Breast epithelium (tissue), 4 donors: ENCODE measurements around the gene EPDR1. TPM values are rescaled to one million over a fixed set of nuclear protein-coding genes. Genes with fewer than 3 reads are reported as not detected.

Experiments
- DNase-seq, 2 donors: peaks; one replicate each; pipeline ENCODE4 v3.0.0-alpha.2; 2019; ENCODE audit warnings: low spot score in 2 of 2
- H3K27ac ChIP-seq, 2 donors: fragments of 200-600 bp; sonication (generic) in 1 of 2; one replicate each; pipeline ENCODE4 v1.5.1; 2016 to 2019; ENCODE audit warnings: mild to moderate bottlenecking in 1 of 2
- H3K27me3 ChIP-seq, 2 donors: fragments of 200-600 bp; sonication (generic) in 1 of 2; one replicate each; pipeline versions ENCODE4 v1.5.1 to v1.6.0; 2017 to 2019; ENCODE audit warnings: control low read depth in 1 of 2, mild to moderate bottlenecking in 1 of 2
- H3K36me3 ChIP-seq: fragments of 200-600 bp; one replicate; pipeline ENCODE4 v1.5.1; 2019
- H3K4me1 ChIP-seq, 2 donors: fragments of 200-600 bp; sonication (generic); one replicate each; pipeline ENCODE4 v1.5.1; 2016 to 2019; ENCODE audit warnings: control low read depth in 1 of 2
- H3K4me3 ChIP-seq, 3 donors: fragments of 200-600 bp; sonication (generic); 1 replicate in 2 of 3; 2 replicates in 1 of 3; pipeline ENCODE4 v1.5.1; 2016 to 2019; ENCODE audit warnings: mild to moderate bottlenecking in 3 of 3, moderate library complexity in 2 of 3
- H3K9me3 ChIP-seq, 2 donors: fragments of 200-600 bp; sonication (generic) in 1 of 2; one replicate each; pipeline ENCODE4 v1.5.1; 2016 to 2019; ENCODE audit warnings: control low read depth in 1 of 2
- POLR2A ChIP-seq: fragments of 450-650 bp; IDR thresholded peaks from one replicate; pipeline ENCODE4 v1.6.1; 2016; ENCODE audit warnings: antibody characterized with exemption, mild to moderate bottlenecking, moderate library complexity
- POLR2AphosphoS5 ChIP-seq, 3 donors: sonication (generic); formaldehyde crosslinking; IDR thresholded peaks; one replicate each; pipeline ENCODE4 v1.6.1; 2017; ENCODE audit warnings: antibody characterized with exemption in 3 of 3
- intact Hi-C: fragments of 100-400 bp; cut with DNase I; formaldehyde crosslinking; loops from one replicate; pipeline ENCODE4 v1.15.1; 2023; ENCODE audit warnings: low total_unique reads
- total RNA-seq, 3 donors: library from RNA; depleted of rRNA; stranded (reverse); fragments of >200 nt; gene quantifications; one replicate each; pipeline ENCODE4 v1.1.0, GENCODE V29; 2016
- TF ChIP-seq, protein P1 (sequence below), 3 donors: fragments of 450-650 bp; IDR thresholded peaks; one replicate each; pipeline ENCODE4 v1.5.1; 2016 to 2017; ENCODE audit warnings: antibody characterized with exemption in 3 of 3, mild to moderate bottlenecking in 3 of 3, moderate library complexity in 3 of 3

Gene EPDR1
- total RNA-seq, 3 donors from 2014 or later = 8.2 to 37.8 (median 13.1) TPM

DNA sequence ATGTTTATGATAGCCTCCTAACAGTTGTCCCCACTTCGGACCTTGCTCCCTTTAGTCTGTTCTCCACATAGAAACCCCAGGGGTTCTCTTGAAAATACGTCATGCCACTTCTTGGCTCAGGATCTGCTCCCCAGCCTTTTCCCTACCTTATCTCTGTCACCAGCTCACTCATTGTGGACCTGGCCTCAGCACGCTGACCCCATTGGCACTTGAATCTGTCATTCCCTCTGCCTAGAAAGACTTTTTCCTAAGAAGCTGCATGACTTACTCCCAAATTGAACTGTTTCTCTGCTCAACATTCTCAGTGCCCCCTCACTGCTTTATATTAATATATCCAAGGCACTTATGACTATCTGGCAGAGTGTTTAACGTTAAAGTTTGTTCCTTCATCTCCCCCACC is 8.4 kb downstream of the EPDR1 start:
- no peak for DNase-seq
- Histone ChIP-seq H3K27ac (no peak overlapping the region), H3K9me3 (peaks cover 0 to 7% of the 10 kb centered on the region in 2 donors), H3K27me3 (no peaks in the 10 kb centered on the region), H3K36me3 (no peaks in the 10 kb centered on the region), H3K4me3 (no peak overlapping the region), H3K4me1 (no peaks in the 10 kb centered on the region)
- intact Hi-C loops = no loop called here
- no peak for TF ChIP-seq POLR2A
- TF ChIP-seq POLR2AphosphoS5 (IDR thresholded peaks at IDR 0.05) = no peak
- TF ChIP-seq, protein P1, sequence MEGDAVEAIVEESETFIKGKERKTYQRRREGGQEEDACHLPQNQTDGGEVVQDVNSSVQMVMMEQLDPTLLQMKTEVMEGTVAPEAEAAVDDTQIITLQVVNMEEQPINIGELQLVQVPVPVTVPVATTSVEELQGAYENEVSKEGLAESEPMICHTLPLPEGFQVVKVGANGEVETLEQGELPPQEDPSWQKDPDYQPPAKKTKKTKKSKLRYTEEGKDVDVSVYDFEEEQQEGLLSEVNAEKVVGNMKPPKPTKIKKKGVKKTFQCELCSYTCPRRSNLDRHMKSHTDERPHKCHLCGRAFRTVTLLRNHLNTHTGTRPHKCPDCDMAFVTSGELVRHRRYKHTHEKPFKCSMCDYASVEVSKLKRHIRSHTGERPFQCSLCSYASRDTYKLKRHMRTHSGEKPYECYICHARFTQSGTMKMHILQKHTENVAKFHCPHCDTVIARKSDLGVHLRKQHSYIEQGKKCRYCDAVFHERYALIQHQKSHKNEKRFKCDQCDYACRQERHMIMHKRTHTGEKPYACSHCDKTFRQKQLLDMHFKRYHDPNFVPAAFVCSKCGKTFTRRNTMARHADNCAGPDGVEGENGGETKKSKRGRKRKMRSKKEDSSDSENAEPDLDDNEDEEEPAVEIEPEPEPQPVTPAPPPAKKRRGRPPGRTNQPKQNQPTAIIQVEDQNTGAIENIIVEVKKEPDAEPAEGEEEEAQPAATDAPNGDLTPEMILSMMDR (IDR thresholded peaks at IDR 0.05) = no peak

DNA sequence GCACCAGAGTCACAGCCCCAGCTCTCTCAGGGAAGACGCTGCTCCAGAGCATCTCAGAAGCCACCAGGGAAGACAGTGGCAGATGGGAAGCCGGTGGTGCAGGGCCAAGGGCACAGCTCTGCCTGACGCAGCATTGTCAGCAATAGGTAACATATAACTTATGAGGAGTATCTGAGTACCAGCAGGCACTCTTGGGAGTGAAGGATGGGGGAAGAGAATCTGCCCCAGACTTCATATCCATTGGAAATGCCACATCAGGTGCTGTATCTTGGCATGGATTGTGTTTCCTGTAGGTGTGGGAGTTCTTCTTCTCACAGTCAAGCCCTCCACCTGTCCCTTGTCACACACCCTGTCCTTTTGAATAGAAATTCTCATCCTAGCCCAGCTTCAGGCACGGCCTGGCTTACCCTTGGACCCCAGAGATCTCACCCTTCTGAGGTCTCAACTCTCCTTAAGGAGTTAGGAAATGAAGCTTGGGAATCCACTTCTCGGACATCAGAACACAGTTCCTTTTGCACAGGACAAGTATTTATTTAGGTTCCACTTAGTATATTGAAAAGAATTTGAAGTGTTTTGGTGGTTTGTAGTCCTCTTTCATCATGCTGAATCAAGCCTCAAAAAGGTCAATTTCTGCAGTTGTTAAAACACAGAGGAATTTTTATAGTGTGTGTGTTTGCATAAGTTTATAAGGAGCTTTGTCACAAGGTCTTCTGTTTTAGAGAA is 9.9 kb downstream of the EPDR1 start:
- no peak overlapping the region for H3K4me3 ChIP-seq
- intact Hi-C loops = no loop called here
- no peaks in the 10 kb centered on the region for H3K4me1 ChIP-seq
- TF ChIP-seq POLR2A = no peak
- TF ChIP-seq POLR2AphosphoS5 (IDR thresholded peaks at IDR 0.05) = no peak
- TF ChIP-seq, protein P1 (IDR thresholded peaks at IDR 0.05) = no peak
- no peaks in the 10 kb centered on the region for H3K27me3 ChIP-seq
- DNase-seq = no peak
- H3K27ac ChIP-seq = no peak overlapping the region
- H3K36me3 ChIP-seq = no peaks in the 10 kb centered on the region
- H3K9me3 ChIP-seq = peaks cover 0 to 6% of the 10 kb centered on the region in 2 donors

DNA sequence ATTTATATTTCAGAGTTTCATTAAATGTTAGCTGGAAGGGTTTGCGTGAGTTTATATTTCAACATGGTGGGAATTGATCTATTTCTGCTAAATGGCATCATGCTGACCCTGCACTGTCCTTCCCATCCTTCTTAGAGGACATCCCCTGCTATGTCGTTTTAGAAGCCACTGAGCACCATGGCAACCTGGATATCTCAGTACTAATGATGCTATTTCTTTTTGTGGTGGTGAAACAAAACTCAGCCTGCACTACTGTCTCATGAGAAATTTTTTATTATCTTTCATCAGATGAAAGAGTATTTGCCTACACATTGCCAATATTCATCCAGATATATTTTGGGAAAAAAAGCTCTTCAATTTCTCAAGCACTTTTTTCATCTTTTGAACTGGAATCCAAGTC is 12.1 kb downstream of the EPDR1 start:
- no peak overlapping the region for H3K27ac ChIP-seq

GRCh38 chr7:37933018-37933566 is 12.7 kb downstream of the EPDR1 start:
- H3K4me3 ChIP-seq = no peak overlapping the region
- intact Hi-C loops = no loop called here
- DNase-seq = no peak
- H3K27me3 ChIP-seq = no peaks in the 10 kb centered on the region
- no peaks in the 10 kb centered on the region for H3K4me1 ChIP-seq
- TF ChIP-seq POLR2AphosphoS5 (IDR thresholded peaks at IDR 0.05) = no peak
- no peak for TF ChIP-seq POLR2A
- TF ChIP-seq, protein P1 (IDR thresholded peaks at IDR 0.05) = no peak
- H3K27ac ChIP-seq = no peak overlapping the region
- H3K9me3 ChIP-seq = no peaks in the 10 kb centered on the region
- no peaks in the 10 kb centered on the region for H3K36me3 ChIP-seq

More for the DNA sequence above, 12.1 kb downstream of the EPDR1 start:
- Histone ChIP-seq H3K36me3 (no peaks in the 10 kb centered on the region), H3K4me1 (no peaks in the 10 kb centered on the region), H3K27me3 (no peaks in the 10 kb centered on the region), H3K9me3 (no peaks in the 10 kb centered on the region), H3K4me3 (no peak overlapping the region)
- TF ChIP-seq, protein P1 (IDR thresholded peaks at IDR 0.05) = no peak
- TF ChIP-seq POLR2A (no peak), POLR2AphosphoS5 (IDR thresholded peaks at IDR 0.05) (no peak)
- intact Hi-C loops = no loop called here
- DNase-seq = no peak

DNA sequence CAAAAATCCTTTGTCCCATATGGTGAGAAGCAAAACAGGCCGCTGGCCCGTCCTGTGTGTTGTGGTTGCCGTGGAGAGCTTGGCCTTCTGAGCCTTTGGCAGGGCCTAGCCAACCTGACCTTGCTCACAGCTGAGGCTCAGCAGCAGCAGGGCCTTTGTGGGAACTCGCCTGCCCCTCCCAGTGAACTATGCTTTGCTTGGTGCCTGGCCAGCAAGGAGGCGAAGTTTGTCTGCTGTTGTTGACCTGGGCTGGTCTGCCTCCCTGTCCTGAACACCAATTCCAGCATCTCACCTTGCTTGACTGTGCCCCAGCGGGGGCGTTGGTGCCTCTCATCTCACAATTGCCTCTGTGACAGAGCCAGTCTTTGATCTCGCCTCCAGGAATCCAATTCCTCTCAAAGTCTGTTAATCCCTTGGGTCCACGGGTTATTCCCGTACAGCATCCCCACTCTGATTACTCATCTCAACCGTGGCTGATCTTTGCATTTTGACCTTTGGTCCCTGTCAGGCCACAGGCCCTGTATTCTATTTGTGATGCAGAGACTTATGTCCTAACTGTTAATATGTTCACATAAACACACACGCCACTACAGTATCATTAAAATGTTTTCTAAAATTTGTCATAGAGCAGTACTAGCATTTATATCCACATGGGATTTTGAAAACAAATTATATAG is 22.6 kb downstream of the EPDR1 start:
- no peaks in the 10 kb centered on the region for H3K9me3 ChIP-seq
- no peak for DNase-seq
- intact Hi-C loops = no loop called here
- no peak overlapping the region for H3K4me3 ChIP-seq
- no peaks in the 10 kb centered on the region for H3K27me3 ChIP-seq
- peaks cover 0 to 3% of the 10 kb centered on the region in 2 donors for H3K4me1 ChIP-seq
- peak overlapping the region; percentile 65 to 73 for H3K27ac ChIP-seq
- H3K36me3 ChIP-seq = no peaks in the 10 kb centered on the region
- TF ChIP-seq, protein P1 (IDR thresholded peaks at IDR 0.05) = no peak
- TF ChIP-seq POLR2A (no peak), POLR2AphosphoS5 (IDR thresholded peaks at IDR 0.05) (peak in 1 of 3 donors; percentile 9)
